GM23248 (cell line): Measurements from ENCODE around the gene CTIF. TPM values are rescaled to one million over a fixed set of nuclear protein-coding genes. Genes with fewer than 3 reads are reported as not detected.
A peak's percentile ranks its signal among the peaks of the same experiment; 100 is the strongest.

Experiments used
- DNase-seq: peaks from one replicate; pipeline ENCODE4 v3.0.0-alpha.2; 2015
- H2AFZ ChIP-seq: fragments of 200-600 bp; sonication (generic); 2 replicates; pipeline ENCODE4 v1.6.1; 2016; ENCODE audit warnings: antibody characterized with exemption
- H3F3A ChIP-seq: fragments of 200-600 bp; sonication (generic); 2 replicates; pipeline ENCODE4 v1.6.1; 2016; ENCODE audit warnings: mild to moderate bottlenecking, antibody characterized with exemption, mixed run types; ENCODE audit not compliant: insufficient read depth
- H3K27ac ChIP-seq: fragments of 200-600 bp; sonication (generic); 2 replicates; pipeline ENCODE4 v1.5.1; 2016; ENCODE audit warnings: mild to moderate bottlenecking
- H3K27me3 ChIP-seq: fragments of 200-600 bp; sonication (generic); replicated peaks from 2 replicates; pipeline ENCODE4 v1.6.1; 2016; ENCODE audit warnings: mild to moderate bottlenecking; ENCODE audit not compliant: insufficient read depth
- H3K36me3 ChIP-seq: fragments of 200-600 bp; sonication (generic); 2 replicates; pipeline ENCODE4 v1.6.1; 2016; ENCODE audit warnings: low read depth, mild to moderate bottlenecking
- H3K4me1 ChIP-seq: fragments of 200-600 bp; sonication (generic); 2 replicates; pipeline ENCODE4 v1.6.1; 2016; ENCODE audit warnings: mild to moderate bottlenecking; ENCODE audit not compliant: insufficient read depth
- H3K4me2 ChIP-seq: fragments of 200-600 bp; sonication (generic); one replicate; pipeline ENCODE4 v1.6.1; 2016; ENCODE audit warnings: mild to moderate bottlenecking; ENCODE audit not compliant: unreplicated experiment
- H3K4me3 ChIP-seq: fragments of 200-600 bp; sonication (generic); 2 replicates; pipeline ENCODE4 v1.5.1; 2016; ENCODE audit warnings: mild to moderate bottlenecking
- H3K79me2 ChIP-seq: fragments of 200-600 bp; sonication (generic); 2 replicates; pipeline ENCODE4 v1.6.1; 2016; ENCODE audit warnings: mild to moderate bottlenecking; ENCODE audit not compliant: insufficient read depth
- H3K9ac ChIP-seq: fragments of 200-600 bp; sonication (generic); 2 replicates; pipeline ENCODE4 v1.6.1; 2016; ENCODE audit warnings: mild to moderate bottlenecking
- H3K9me2 ChIP-seq: fragments of 200-600 bp; sonication (generic); 2 replicates; pipeline ENCODE4 v1.6.1; 2016; ENCODE audit warnings: mixed run types, mild to moderate bottlenecking, moderate library complexity; ENCODE audit not compliant: insufficient read depth
- H3K9me3 ChIP-seq: fragments of 200-600 bp; sonication (generic); one replicate; pipeline ENCODE4 v1.6.1; 2017; ENCODE audit warnings: low read depth
- H4K20me1 ChIP-seq: fragments of 200-600 bp; sonication (generic); 2 replicates; pipeline ENCODE4 v1.6.0; 2016; ENCODE audit not compliant: insufficient read depth
- EZH2 ChIP-seq: fragments of 200-600 bp; sonication (generic); IDR thresholded peaks from 2 replicates; pipeline ENCODE4 v1.6.1; 2018; ENCODE audit warnings: antibody characterized with exemption, mild to moderate bottlenecking; ENCODE audit not compliant: insufficient read depth, poor library complexity, severe bottlenecking
- EZH2phosphoT487 ChIP-seq: fragments of 200-600 bp; sonication (generic); IDR thresholded peaks from 2 replicates; pipeline ENCODE4 v1.6.1; 2018; ENCODE audit warnings: antibody characterized with exemption, moderate library complexity, mild to moderate bottlenecking, low read depth; ENCODE audit not compliant: insufficient read depth
- WGBS, 2 experiments: methylation state at CpG; one replicate each; pipeline ENCODE4 v1.1.6; 2015 to 2017; ENCODE audit warnings: low lambda C conversion rate in 2 of 2, low coverage in 1 of 2; ENCODE audit errors: missing lambda C conversion rate in 2 of 2; 5-methylcytosine and 5-hydroxymethylcytosine counted together
- in situ Hi-C: fragments of 300-500 bp; cut with MboI; formaldehyde crosslinking; loops from 2 replicates; pipeline ENCODE4 v1.15.0; 2020
- polyA plus RNA-seq: library from polyadenylated mRNA; unstranded; fragments of >200 nt; fragmentation: Nextera tagmentation; extraction: Ambion mirVana; gene quantifications from 2 replicates; pipeline ENCODE4 v1.2.1, GENCODE V29; 2016
- total RNA-seq: library from RNA; depleted of rRNA; stranded (reverse); fragments of >200 nt; shearing (Covaris generic); gene quantifications from 2 replicates; pipeline ENCODE4 v1.2.3, GENCODE V29; 2014

CTIF gene
- total and polyA plus RNA-seq, 2 experiments from 2014 or later: 21.5 to 46.8 TPM

DNA sequence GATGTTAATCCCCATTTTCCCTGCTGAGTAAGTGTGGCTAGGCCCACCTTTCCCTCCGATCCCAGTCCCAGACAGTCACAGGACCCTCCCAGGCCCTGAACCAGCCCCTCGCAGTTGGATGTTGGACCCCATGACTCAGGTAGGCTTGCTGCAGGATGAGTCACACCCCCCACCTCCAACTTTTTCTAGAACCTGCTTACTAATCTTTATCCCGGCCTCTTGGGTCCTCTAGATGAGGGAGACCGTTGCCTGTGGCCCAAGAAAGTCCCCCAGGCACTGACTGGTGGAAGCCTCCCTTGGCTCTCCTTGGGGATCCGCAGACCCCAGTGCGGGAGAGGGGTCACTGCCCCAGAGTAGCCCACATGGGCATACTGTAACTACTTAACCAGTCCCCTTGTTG, 313.5 kb downstream of the CTIF start:
- Histone ChIP-seq H3K4me1 (no peaks in the 10 kb centered on the region), H3K27ac (no peak overlapping the region), H4K20me1 (no peaks in the 10 kb centered on the region), H3K9me2 (no peaks in the 10 kb centered on the region), H3K36me3 (peaks cover 7% of the 10 kb centered on the region; the same call in 1 of the 2 replicates), H3K79me2 (0 out of 2 replicates have a peak, but pooled peaks cover 8% of the 10 kb centered on the region), H3K9ac (no peak overlapping the region), H2AFZ (no peak overlapping the region), H3F3A (0 out of 2 replicates have a peak, but pooled peaks cover 3% of the 10 kb centered on the region), H3K4me2 (no peak overlapping the region), H3K27me3 (no peaks in the 10 kb centered on the region), H3K9me3 (no peaks in the 10 kb centered on the region), H3K4me3 (no peak overlapping the region)
- TF ChIP-seq EZH2phosphoT487 (no peak), EZH2 (no peak)
- peak; percentile 40 for DNase-seq
- 82 to 96% methylated on average over 6 of the region's 6 CpGs for WGBS, 2 experiments
- in situ Hi-C loops: no loop called here

DNA sequence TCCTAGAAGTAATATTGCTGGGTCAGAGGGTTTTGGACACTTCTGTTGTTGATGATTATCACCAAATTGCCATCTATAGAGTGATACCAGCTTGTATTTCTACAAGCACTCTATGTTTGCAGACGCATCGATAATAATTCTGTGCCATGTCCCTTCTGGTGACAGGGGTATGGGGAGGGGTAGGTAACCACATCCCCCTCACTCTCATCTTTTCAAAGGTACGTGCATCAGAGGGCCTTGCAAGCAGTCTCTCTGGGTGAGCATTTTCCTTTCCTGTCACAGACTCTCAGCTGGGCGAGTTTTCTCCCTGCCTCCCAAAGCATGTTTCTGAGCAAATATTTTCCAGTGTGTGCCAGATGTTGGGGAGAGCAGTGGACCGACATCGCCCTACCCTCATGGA, 314.0 kb downstream of the CTIF start:
- in situ Hi-C loops: no loop called here
- Histone ChIP-seq H3K9ac (no peak overlapping the region), H3K4me2 (no peak overlapping the region), H3F3A (no peaks in the 10 kb centered on the region), H3K27ac (no peak overlapping the region), H4K20me1 (no peaks in the 10 kb centered on the region), H2AFZ (no peak overlapping the region), H3K4me1 (no peaks in the 10 kb centered on the region), H3K9me3 (no peaks in the 10 kb centered on the region), H3K4me3 (no peak overlapping the region), H3K36me3 (peaks cover 11% of the 10 kb centered on the region; the same call in 1 of the 2 replicates), H3K79me2 (0 out of 2 replicates have a peak, but pooled peaks cover 8% of the 10 kb centered on the region), H3K27me3 (no peaks in the 10 kb centered on the region), H3K9me2 (no peaks in the 10 kb centered on the region)
- DNase-seq: no peak
- TF ChIP-seq EZH2: no peak
- no peak for TF ChIP-seq EZH2phosphoT487
- WGBS, 2 experiments: 97% methylated on average over 6 of the region's 6 CpGs

GRCh38 chr18:48853588-48853987, 314.8 kb downstream of the CTIF start:
- in situ Hi-C loops: no loop called here
- WGBS, 2 experiments: 80 to 85% methylated on average over 5 of the region's 5 CpGs
- Histone ChIP-seq H3K9ac (no peak overlapping the region), H3K27ac (no peak overlapping the region), H2AFZ (no peak overlapping the region), H3F3A (no peaks in the 10 kb centered on the region), H3K9me2 (no peaks in the 10 kb centered on the region), H3K4me1 (no peaks in the 10 kb centered on the region), H3K9me3 (no peaks in the 10 kb centered on the region), H3K79me2 (0 out of 2 replicates have a peak, but pooled peaks cover 8% of the 10 kb centered on the region), H4K20me1 (no peaks in the 10 kb centered on the region), H3K4me2 (no peak overlapping the region), H3K27me3 (no peaks in the 10 kb centered on the region), H3K36me3 (peaks cover 11% of the 10 kb centered on the region; the same call in 1 of the 2 replicates), H3K4me3 (no peak overlapping the region)
- no peak for DNase-seq
- TF ChIP-seq EZH2: no peak
- TF ChIP-seq EZH2phosphoT487: no peak

GRCh38 chr18:48854780-48855179, 315.9 kb downstream of the CTIF start:
- no peaks in the 10 kb centered on the region for H3K27me3 ChIP-seq
- H3K4me1 ChIP-seq: no peaks in the 10 kb centered on the region
- H3K4me2 ChIP-seq: no peak overlapping the region
- WGBS, 2 experiments: 92 to 95% methylated on average over 11 of the region's 11 CpGs
- no peak overlapping the region for H3K4me3 ChIP-seq
- no peaks in the 10 kb centered on the region for H4K20me1 ChIP-seq
- in situ Hi-C loops: no loop called here
- H3K9me3 ChIP-seq: no peaks in the 10 kb centered on the region
- no peaks in the 10 kb centered on the region for H3K9me2 ChIP-seq
- H3K36me3 ChIP-seq: peaks cover 11% of the 10 kb centered on the region; the same call in 1 of the 2 replicates
- TF ChIP-seq EZH2phosphoT487: no peak
- 0 out of 2 replicates have a peak, but pooled peaks cover 8% of the 10 kb centered on the region for H3K79me2 ChIP-seq
- no peak overlapping the region for H2AFZ ChIP-seq
- no peaks in the 10 kb centered on the region for H3F3A ChIP-seq
- H3K9ac ChIP-seq: no peak overlapping the region
- no peak for DNase-seq
- no peak overlapping the region for H3K27ac ChIP-seq
